ENCODE results near the gene NETO1.

GRCh38 chr18:72863754-72864153 is 4.0 kb downstream of the NETO1 start:
- TF ChIP-seq CTCF (conservative IDR thresholded peaks at IDR 0.05; ENCODE audit: low read length) (no peak), EZH2phosphoT487 (IDR thresholded peaks at IDR 0.05; ENCODE audit: borderline replicate concordance) (no peak)

Measured in Loucy (cell line).